Heart right ventricle (tissue), 16 donors: ENCODE measurements around the gene CSMD2. TPM values are rescaled to one million over a fixed set of nuclear protein-coding genes. Genes with fewer than 3 reads are reported as not detected.

ENCODE experiments used
- ATAC-seq, 8 donors: fragments of 200-7000 bp; cut with Tn5 transposase; one replicate each; pipeline ENCODE4 v1.9.1; 2020; ENCODE audit warnings: mild to moderate bottlenecking in 8 of 8, moderate library complexity in 8 of 8, moderate number of reproducible peaks in 1 of 8
- DNase-seq, 2 donors: peaks; one replicate each; pipeline ENCODE4 v3.0.0-alpha.2; 2020
- H3K27ac ChIP-seq, 10 donors: fragments of 200-600 bp; sonication (generic) in 2 of 10; one replicate each; pipeline versions ENCODE4 v1.5.0 to v1.8.0; 2020 to 2022; ENCODE audit warnings: mild to moderate bottlenecking in 3 of 10
- H3K27me3 ChIP-seq, 7 donors: fragments of 200-600 bp; one replicate each; pipeline ENCODE4 v1.8.0; 2021 to 2022; ENCODE audit warnings: mild to moderate bottlenecking in 2 of 7
- H3K36me3 ChIP-seq, 9 donors: fragments of 200-600 bp; sonication (generic) in 1 of 9; one replicate each; pipeline versions ENCODE4 v1.5.0 to v1.8.0; 2020 to 2022; ENCODE audit warnings: mild to moderate bottlenecking in 2 of 9
- H3K4me1 ChIP-seq, 9 donors: fragments of 200-600 bp; sonication (generic) in 1 of 9; one replicate each; pipeline versions ENCODE4 v1.5.0 to v1.8.0; 2020 to 2022; ENCODE audit warnings: mild to moderate bottlenecking in 4 of 9
- H3K4me3 ChIP-seq, 10 donors: fragments of 200-600 bp; sonication (generic) in 2 of 10; one replicate each; pipeline versions ENCODE4 v1.5.0 to v1.8.0; 2020 to 2022; ENCODE audit warnings: mild to moderate bottlenecking in 7 of 10, moderate library complexity in 2 of 10
- H3K9me3 ChIP-seq, 11 donors: fragments of 200-600 bp in 10 of 11; sonication (generic) in 2 of 11; one replicate each; pipeline versions ENCODE4 v1.5.0 to v1.8.0; 2013 to 2022; ENCODE audit warnings: mild to moderate bottlenecking in 2 of 11, control low read depth in 1 of 11, moderate library complexity in 1 of 11
- WGBS, 2 donors: extraction: QIAGEN DNeasy Blood & Tissue Kit; methylation state at CpG; one replicate each; pipeline ENCODE4 v1.1.7; 2013; ENCODE audit warnings: inconsistent platforms in 1 of 2; 5-methylcytosine and 5-hydroxymethylcytosine counted together
- intact Hi-C, 10 donors: fragments of 100-400 bp; cut with DNase I; formaldehyde crosslinking; loops; one replicate each; pipeline versions ENCODE4 v1.11.1 to v1.14.2; 2022
- polyA plus RNA-seq, 2 donors: library from polyadenylated mRNA; stranded (reverse); fragments of 200-250 nt; gene quantifications; one replicate each; pipeline ENCODE4 v1.2.3, GENCODE V29; 2013
- total RNA-seq, 10 donors: library from RNA; stranded (reverse); fragmentation: NEBNext Ultra II Directional in 3 of 10; extraction: Animal tissue kit (Norgen Biotek cat#: 25700) in 3 of 10; gene quantifications; one replicate each; pipeline versions ENCODE4 v1.2.1 to v1.2.4, GENCODE V29; 2021 to 2023
- TF ChIP-seq, protein P1 (sequence below), 9 donors: fragments of 200-600 bp; sonication (generic) in 2 of 9; IDR thresholded peaks; one replicate each; pipeline versions ENCODE4 v1.5.0 to v1.8.0; 2021 to 2022; ENCODE audit warnings: antibody characterized with exemption in 9 of 9, mild to moderate bottlenecking in 5 of 9, moderate library complexity in 1 of 9
- donor health status: Arrhythmogenic right ventricular cardiomyopathy.
- donor health status: ischemic (EF 13 %, LVEDD 7.1; RV severe dilation, severe dysfunction).
- donor health status: healthy with polysubstance abuse.
- donor health status: DM: no; HTN: yes; CAD: no.
- donor health status: DM: no; HTN: no; CAD: no.
- donor health status: ischemic (EF 25% LVEDD 6.9; RV normal size, moderate dysfunction).
- donor health status: ischemic (EF 25% LVEDD 5.7; RV mildly dilated, moderate dysfunction).
- donor health status: healthy.
- donor health status: DM: yes; HTN: yes; CAD: no.
- donor health status: Ischemic cardiomyopathy.
- donor health status: ischemic (EF 35%, LVEDD 5.7; RV mildly dilated, moderate dysfunction).
- donor health status: nonischemic (EF 11% LVEDD 7.7; RV severe dilation, severe dysfunction).
- donor health status: DM: yes; HTN: yes; CAD: no.
- donor health status: PGD.
- donor health status: ischemic (EF 29% LVEDD 5.4; RV normal size, mild dysfunction).
- donor health status: nonischemic (EF 23%, LVEDD 6.1; RV moderate dilation, normal function).

Gene CSMD2
- total and polyA plus RNA-seq, 12 donors, result 0.04 to 0.97 (median 0.14) TPM; not detected in 1

DNA sequence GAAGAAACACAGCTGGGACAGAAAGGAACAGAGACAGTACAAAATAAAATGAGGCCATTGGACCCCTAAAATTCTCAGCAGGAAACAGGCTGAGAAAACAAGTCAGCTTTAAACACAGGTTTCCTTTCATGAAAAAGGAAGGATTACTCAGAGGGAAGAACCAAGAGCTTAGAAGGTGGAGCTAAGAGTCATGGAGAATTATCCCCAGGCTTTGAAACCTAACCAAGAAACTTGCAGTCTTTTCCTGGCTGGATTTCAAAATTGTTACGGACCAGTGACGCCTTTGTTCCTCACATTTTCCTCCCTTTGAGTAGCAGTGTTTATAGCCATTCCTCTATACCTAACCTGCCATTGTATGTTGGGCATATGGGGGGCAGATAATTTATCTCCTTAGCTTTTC is 292.3 kb downstream of the CSMD2 start:
- 59 to 72% methylated on average over 2 of the region's 2 CpGs for WGBS, 2 donors
- no peaks in the 10 kb centered on the region for H3K9me3 ChIP-seq
- H3K4me1 ChIP-seq, result peaks cover 0 to 5% (median 0%) of the 10 kb centered on the region in 9 donors
- no peak for ATAC-seq
- H3K36me3 ChIP-seq, result no peaks in the 10 kb centered on the region
- no peak overlapping the region for H3K4me3 ChIP-seq
- no peaks in the 10 kb centered on the region for H3K27me3 ChIP-seq
- no peak overlapping the region for H3K27ac ChIP-seq
- DNase-seq, result no peak
- intact Hi-C loops, result loop anchor here in 1 of 10 donors (10.0 kb wide), 1 partner anchor 242 kb away; no protein-coding TSS in a partner anchor
- TF ChIP-seq, protein P1, sequence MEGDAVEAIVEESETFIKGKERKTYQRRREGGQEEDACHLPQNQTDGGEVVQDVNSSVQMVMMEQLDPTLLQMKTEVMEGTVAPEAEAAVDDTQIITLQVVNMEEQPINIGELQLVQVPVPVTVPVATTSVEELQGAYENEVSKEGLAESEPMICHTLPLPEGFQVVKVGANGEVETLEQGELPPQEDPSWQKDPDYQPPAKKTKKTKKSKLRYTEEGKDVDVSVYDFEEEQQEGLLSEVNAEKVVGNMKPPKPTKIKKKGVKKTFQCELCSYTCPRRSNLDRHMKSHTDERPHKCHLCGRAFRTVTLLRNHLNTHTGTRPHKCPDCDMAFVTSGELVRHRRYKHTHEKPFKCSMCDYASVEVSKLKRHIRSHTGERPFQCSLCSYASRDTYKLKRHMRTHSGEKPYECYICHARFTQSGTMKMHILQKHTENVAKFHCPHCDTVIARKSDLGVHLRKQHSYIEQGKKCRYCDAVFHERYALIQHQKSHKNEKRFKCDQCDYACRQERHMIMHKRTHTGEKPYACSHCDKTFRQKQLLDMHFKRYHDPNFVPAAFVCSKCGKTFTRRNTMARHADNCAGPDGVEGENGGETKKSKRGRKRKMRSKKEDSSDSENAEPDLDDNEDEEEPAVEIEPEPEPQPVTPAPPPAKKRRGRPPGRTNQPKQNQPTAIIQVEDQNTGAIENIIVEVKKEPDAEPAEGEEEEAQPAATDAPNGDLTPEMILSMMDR (IDR thresholded peaks at IDR 0.05), result no peak

DNA sequence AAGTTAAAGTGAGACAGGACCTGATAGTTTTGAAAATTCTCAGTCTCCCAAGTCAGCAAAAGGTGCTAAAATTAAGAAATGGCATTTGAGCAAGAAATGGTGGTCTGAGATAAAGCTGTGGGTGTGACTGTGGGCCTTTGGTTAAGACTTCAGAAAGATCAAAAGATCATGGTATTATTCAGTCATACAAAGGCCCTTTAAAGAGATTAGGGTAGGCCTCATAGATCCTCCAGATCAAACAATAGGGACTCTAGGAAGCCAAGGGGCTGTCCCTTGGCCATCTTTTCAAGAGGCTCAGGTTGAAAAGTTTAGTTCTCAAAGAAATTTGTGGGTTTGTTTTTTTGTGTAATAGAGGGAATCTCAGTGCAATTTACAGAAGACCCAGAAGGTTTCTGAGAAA is 292.8 kb downstream of the CSMD2 start:
- H3K9me3 ChIP-seq, result no peaks in the 10 kb centered on the region
- peaks cover 0 to under 1% (median 0%) of the 10 kb centered on the region in 9 donors for H3K4me1 ChIP-seq
- H3K27me3 ChIP-seq, result no peaks in the 10 kb centered on the region
- H3K27ac ChIP-seq, result no peak overlapping the region
- ATAC-seq (no peak), DNase-seq (no peak)
- TF ChIP-seq, protein P1 (IDR thresholded peaks at IDR 0.05), result no peak
- H3K36me3 ChIP-seq, result no peaks in the 10 kb centered on the region
- intact Hi-C loops, result loop anchor here in 1 of 10 donors (10.0 kb wide), 1 partner anchor 243 kb away; no protein-coding TSS in a partner anchor
- H3K4me3 ChIP-seq, result no peak overlapping the region

DNA sequence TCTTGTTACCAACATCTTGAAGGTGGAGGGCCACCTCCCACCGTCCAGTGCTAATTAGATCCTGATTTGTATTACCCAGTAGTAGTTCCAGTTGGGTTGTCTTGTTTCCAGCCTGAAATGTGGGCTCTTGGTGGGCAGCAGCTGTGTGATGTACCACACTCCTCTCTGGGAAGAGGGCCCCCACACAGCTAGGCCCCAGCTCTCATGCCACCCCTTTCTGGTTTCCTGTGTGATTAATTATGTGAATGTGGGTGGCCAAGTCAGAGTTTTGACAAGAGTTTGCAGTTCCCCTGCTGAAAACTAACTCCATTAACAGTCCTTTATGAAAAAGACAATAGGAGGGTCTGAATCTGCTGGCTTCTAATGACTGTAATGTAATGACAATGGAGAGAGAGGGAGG is 297.3 kb downstream of the CSMD2 start:
- Histone ChIP-seq H3K36me3 (no peaks in the 10 kb centered on the region), H3K9me3 (peaks cover 0 to 3% (median 0%) of the 10 kb centered on the region in 11 donors), H3K4me3 (no peak overlapping the region), H3K4me1 (no peaks in the 10 kb centered on the region), H3K27ac (no peak overlapping the region), H3K27me3 (peaks cover 0 to 20% (median 9%) of the 10 kb centered on the region in 7 donors)
- no peak for ATAC-seq
- intact Hi-C loops, result no loop called here
- WGBS, 2 donors, result 69 to 79% methylated on average over 1 of the region's 1 CpG
- DNase-seq, result no peak
- TF ChIP-seq, protein P1 (IDR thresholded peaks at IDR 0.05), result no peak

DNA sequence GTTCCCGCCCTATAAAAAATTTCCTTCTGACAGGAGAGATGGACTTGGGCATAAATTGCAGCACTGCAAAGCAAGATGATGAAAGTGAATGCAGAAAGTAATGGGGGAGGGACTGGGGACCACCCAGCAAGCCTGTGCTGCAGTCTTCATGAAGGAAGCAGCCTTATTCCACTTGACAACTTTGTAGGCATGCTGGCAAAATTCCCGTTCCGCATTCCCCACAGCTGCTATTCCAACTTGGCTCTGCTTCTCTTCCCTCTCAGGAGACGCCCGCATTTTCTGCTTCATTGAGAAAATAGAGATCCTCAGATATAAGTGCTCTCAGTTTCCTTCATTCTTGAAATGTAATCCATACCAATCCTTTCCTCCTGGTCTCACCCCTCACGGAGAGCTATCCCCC is 298.7 kb downstream of the CSMD2 start:
- intact Hi-C loops, result no loop called here

More for the DNA sequence above, 298.7 kb downstream of the CSMD2 start:
- TF ChIP-seq, protein P1 (IDR thresholded peaks at IDR 0.05), result no peak
- Histone ChIP-seq H3K27ac (no peak overlapping the region), H3K4me1 (no peaks in the 10 kb centered on the region), H3K36me3 (no peaks in the 10 kb centered on the region), H3K27me3 (peaks cover 0 to 26% (median 12%) of the 10 kb centered on the region in 7 donors), H3K9me3 (peaks cover 0 to 3% (median 0%) of the 10 kb centered on the region in 11 donors), H3K4me3 (no peak overlapping the region)
- ATAC-seq (no peak), DNase-seq (no peak)
- WGBS, 2 donors, result 50 to 62% methylated on average over 6 of the region's 6 CpGs
